ENCODE measurements around the gene PIGV. TPM values are rescaled to one million over a fixed set of nuclear protein-coding genes. Genes with fewer than 3 reads are reported as not detected.

Gene PIGV
- total and polyA plus RNA-seq, 2 experiments from 2014 or later = 12.4 to 13.7 TPM

DNA sequence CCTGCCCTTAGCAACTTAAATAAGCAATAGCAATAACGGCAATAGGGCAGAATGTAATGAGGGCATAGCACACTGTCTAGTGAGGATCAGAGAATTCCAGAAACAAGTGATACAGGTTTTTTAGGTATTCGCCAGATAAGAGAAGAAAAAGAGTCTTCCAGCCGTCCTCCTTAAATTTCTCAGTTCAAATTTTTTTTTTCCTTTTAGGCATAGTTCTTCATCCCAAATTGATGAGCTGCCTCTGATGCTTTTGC, 1.8 kb downstream of the PIGV start:
- no peaks in the 10 kb centered on the region for H3K27me3 ChIP-seq
- no peak overlapping the region for H3K4me3 ChIP-seq
- H3K36me3 ChIP-seq = no peaks in the 10 kb centered on the region
- peaks cover 19% of the 10 kb centered on the region for H3K4me1 ChIP-seq (ENCODE audit: low read depth)
- H3K27ac ChIP-seq = no peak overlapping the region
- DNase-seq (ENCODE audit: low read depth in 1 of 2, low spot score in 1 of 2) = no peak
- TF ChIP-seq, protein P1, sequence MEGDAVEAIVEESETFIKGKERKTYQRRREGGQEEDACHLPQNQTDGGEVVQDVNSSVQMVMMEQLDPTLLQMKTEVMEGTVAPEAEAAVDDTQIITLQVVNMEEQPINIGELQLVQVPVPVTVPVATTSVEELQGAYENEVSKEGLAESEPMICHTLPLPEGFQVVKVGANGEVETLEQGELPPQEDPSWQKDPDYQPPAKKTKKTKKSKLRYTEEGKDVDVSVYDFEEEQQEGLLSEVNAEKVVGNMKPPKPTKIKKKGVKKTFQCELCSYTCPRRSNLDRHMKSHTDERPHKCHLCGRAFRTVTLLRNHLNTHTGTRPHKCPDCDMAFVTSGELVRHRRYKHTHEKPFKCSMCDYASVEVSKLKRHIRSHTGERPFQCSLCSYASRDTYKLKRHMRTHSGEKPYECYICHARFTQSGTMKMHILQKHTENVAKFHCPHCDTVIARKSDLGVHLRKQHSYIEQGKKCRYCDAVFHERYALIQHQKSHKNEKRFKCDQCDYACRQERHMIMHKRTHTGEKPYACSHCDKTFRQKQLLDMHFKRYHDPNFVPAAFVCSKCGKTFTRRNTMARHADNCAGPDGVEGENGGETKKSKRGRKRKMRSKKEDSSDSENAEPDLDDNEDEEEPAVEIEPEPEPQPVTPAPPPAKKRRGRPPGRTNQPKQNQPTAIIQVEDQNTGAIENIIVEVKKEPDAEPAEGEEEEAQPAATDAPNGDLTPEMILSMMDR (IDR thresholded peaks at IDR 0.05; ENCODE audit: low read depth, low read length) = no peak
- no peaks in the 10 kb centered on the region for H3K9me3 ChIP-seq (ENCODE audit: low read depth)

DNA sequence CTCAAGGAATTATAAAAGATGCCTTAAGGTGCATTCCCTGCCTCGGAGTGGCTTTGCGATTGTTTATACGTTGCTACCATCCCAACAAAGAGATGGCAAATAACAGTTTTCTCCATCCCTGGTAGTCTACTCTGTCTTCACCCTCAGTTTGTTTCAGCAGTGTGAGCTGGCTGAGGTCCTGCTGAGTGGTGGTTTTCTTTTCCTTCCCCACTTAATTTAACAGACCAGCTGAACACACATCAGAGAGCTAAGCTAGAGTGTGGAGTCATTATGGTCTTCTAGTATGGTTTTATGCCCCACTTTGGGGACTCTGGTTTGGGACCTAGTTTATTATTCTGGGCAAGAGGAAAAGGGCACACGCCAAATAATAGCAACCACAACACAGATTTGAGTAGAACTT, 2.2 kb downstream of the PIGV start:
- no peaks in the 10 kb centered on the region for H3K27me3 ChIP-seq
- no peak for DNase-seq (ENCODE audit: low read depth in 1 of 2, low spot score in 1 of 2)
- TF ChIP-seq, protein P1 (IDR thresholded peaks at IDR 0.05; ENCODE audit: low read depth, low read length) = no peak

DNA sequence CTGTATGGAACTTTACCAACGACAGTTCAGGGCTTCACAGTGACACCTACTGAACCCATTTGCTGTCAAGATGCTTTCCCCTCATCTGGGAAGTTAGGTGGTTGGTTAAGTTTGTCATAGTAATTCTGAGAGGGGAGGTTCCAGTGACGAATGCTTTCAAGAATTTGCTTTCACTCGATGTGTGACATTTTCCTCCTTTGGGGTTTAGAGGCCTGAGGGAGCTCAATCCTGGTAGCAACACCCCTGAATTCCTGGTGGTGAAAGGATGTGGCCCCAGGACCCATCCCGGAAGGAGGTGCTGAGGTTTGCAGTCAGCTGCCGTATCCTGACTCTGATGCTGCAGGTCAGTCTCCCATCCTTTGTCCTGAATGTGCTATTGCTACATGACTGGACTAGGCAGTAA, 2.8 kb downstream of the PIGV start:
- no peak overlapping the region for H3K4me3 ChIP-seq
- H3K4me1 ChIP-seq (ENCODE audit: low read depth) = peaks cover 18% of the 10 kb centered on the region
- H3K27me3 ChIP-seq = no peaks in the 10 kb centered on the region
- no peaks in the 10 kb centered on the region for H3K36me3 ChIP-seq
- no peak for DNase-seq (ENCODE audit: low read depth in 1 of 2, low spot score in 1 of 2)
- no peaks in the 10 kb centered on the region for H3K9me3 ChIP-seq (ENCODE audit: low read depth)
- TF ChIP-seq, protein P1 (IDR thresholded peaks at IDR 0.05; ENCODE audit: low read depth, low read length) = no peak
- no peak overlapping the region for H3K27ac ChIP-seq

More for the DNA sequence above, 2.2 kb downstream of the PIGV start:
- Histone ChIP-seq H3K4me1 (ENCODE audit: low read depth) (peaks cover 18% of the 10 kb centered on the region), H3K36me3 (no peaks in the 10 kb centered on the region), H3K4me3 (no peak overlapping the region), H3K9me3 (ENCODE audit: low read depth) (no peaks in the 10 kb centered on the region), H3K27ac (no peak overlapping the region)

DNA sequence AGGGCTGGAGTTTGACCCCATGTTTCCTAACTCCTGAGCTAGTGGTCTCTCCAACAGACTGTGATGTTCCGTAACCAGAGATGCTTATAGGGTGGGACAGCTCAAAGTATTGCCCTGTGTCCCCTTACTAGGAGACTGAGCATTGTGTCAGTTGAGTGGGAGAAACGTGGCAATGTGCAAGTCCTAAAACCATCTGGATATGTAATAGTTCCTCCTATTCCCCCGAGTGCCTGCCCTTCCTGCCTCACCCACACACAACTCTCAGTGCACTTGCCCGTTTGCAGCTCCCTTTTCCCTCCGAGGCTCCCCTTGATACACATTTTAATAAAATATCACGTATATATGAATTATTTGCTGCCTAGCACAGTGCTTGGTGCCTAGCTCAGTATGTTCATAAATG, 3.4 kb downstream of the PIGV start:
- no peak overlapping the region for H3K4me3 ChIP-seq
- TF ChIP-seq, protein P1 (IDR thresholded peaks at IDR 0.05; ENCODE audit: low read depth, low read length) = no peak
- no peak overlapping the region for H3K27ac ChIP-seq
- DNase-seq (ENCODE audit: low read depth in 1 of 2, low spot score in 1 of 2) = no peak
- H3K4me1 ChIP-seq (ENCODE audit: low read depth) = peaks cover 13% of the 10 kb centered on the region
- no peaks in the 10 kb centered on the region for H3K9me3 ChIP-seq (ENCODE audit: low read depth)
- no peaks in the 10 kb centered on the region for H3K36me3 ChIP-seq
- no peaks in the 10 kb centered on the region for H3K27me3 ChIP-seq

DNA sequence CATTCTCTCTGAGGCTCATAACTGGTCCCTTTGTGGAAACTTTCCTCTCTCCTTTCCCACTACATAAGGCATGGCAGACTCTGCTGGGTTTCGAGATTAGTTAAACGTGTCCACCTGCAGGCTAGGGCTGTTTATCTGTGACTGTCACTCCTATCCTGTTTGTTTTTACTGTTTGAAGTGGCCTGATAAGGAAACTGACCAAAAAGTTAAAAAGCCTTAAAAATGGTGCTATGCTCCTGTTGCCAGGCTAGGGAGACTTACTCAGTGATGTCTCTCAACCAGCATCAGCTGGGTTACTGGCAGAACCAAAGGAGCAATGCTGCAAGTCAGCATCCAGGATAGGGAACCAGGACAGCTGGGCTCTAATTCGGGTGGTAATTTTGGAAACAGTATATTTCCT, 3.9 kb downstream of the PIGV start:
- Histone ChIP-seq H3K27ac (no peak overlapping the region), H3K36me3 (no peaks in the 10 kb centered on the region), H3K4me3 (no peak overlapping the region), H3K9me3 (ENCODE audit: low read depth) (no peaks in the 10 kb centered on the region), H3K27me3 (no peaks in the 10 kb centered on the region), H3K4me1 (ENCODE audit: low read depth) (peaks cover 8% of the 10 kb centered on the region)
- DNase-seq (ENCODE audit: low read depth in 1 of 2, low spot score in 1 of 2) = no peak
- TF ChIP-seq, protein P1 (IDR thresholded peaks at IDR 0.05; ENCODE audit: low read depth, low read length) = no peak

DNA sequence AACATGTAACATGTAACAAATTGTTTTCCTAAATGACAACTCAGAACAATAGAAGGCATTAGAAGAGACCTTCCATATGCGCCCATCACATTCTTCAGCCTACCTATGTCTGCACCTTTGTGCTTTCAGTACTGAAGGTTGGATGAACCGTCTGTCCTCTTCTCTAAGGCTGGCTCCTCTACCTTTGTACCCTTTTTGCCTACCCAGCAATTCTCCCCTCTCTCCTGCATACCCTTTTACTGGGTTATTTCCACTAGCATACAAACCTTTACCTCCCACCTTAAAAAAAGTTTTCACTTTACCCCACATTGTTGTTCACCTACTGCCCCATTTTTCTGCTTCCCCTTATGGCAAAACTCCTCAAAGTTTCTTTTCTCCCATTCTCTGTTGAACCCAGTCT, 5.2 kb downstream of the PIGV start:
- DNase-seq (ENCODE audit: low read depth in 1 of 2, low spot score in 1 of 2) = no peak
- Histone ChIP-seq H3K4me1 (ENCODE audit: low read depth) (no peaks in the 10 kb centered on the region), H3K36me3 (peaks cover 2% of the 10 kb centered on the region), H3K27ac (no peak overlapping the region), H3K27me3 (no peaks in the 10 kb centered on the region), H3K9me3 (ENCODE audit: low read depth) (no peaks in the 10 kb centered on the region), H3K4me3 (no peak overlapping the region)
- TF ChIP-seq, protein P1 (IDR thresholded peaks at IDR 0.05; ENCODE audit: low read depth, low read length) = no peak

Data from cardiac muscle cell (in vitro differentiated cells and primary cell).